Stimulated activated naive CD8-positive, alpha-beta T cell treated with anti-CD3 and anti-CD28 coated beads, Interleukin-15, Interleukin-2, amounts not matched to agents 100 ng/mL and 50 ng/mL, for 24 hours (primary cell): ENCODE data around the gene MBD1.
A peak's percentile ranks its signal among the peaks of the same experiment; 100 is the strongest.

Experiments
- H3K27ac Mint-ChIP-seq: one replicate; pipeline ENCODE4 v1.8.0; 2021; ENCODE audit warnings: mild to moderate bottlenecking, mixed read lengths
- H3K27me3 Mint-ChIP-seq: one replicate; pipeline ENCODE4 v1.8.0; 2021; ENCODE audit warnings: mixed read lengths
- H3K36me3 Mint-ChIP-seq: one replicate; pipeline ENCODE4 v1.8.0; 2021; ENCODE audit warnings: low read depth, mixed read lengths
- H3K4me1 Mint-ChIP-seq: one replicate; pipeline ENCODE4 v1.8.0; 2021; ENCODE audit warnings: low read depth, mixed read lengths
- H3K4me3 Mint-ChIP-seq: one replicate; pipeline ENCODE4 v1.8.0; 2021; ENCODE audit warnings: mild to moderate bottlenecking, mixed read lengths
- H3K9me3 Mint-ChIP-seq: one replicate; pipeline ENCODE4 v1.8.0; 2021; ENCODE audit warnings: mixed read lengths

The MBD1 gene

DNA sequence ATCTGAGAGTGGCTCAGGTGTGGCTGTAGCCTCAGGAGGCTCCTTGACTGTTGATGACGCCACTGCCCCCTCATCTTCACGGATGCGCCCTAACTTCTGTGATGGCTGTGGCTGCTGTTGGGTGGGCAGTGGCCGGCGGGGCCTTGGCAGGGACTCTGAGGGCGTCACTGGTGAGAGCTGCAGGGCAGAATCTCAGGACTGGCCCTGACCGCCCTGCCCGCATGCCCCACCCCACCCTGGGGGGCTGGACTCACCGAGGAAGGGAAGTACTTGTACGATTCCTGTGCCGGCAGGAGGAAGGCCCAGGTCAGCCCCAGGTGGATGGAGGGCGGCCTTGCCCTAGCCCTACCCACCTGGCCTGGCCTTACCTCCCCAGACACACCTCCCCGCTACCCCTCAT, 3.7 kb upstream of the MBD1 start:
- no peak overlapping the region for H3K4me3 Mint-ChIP-seq
- peaks cover 55% of the 10 kb centered on the region for H3K36me3 Mint-ChIP-seq
- H3K4me1 Mint-ChIP-seq, result peaks cover 38% of the 10 kb centered on the region
- H3K27ac Mint-ChIP-seq, result peak overlapping the region; percentile 48
- H3K27me3 Mint-ChIP-seq, result no peaks in the 10 kb centered on the region
- no peaks in the 10 kb centered on the region for H3K9me3 Mint-ChIP-seq

- H3K9me3 Mint-ChIP-seq, result no peaks in the 10 kb centered on the region
- no peak overlapping the region for H3K4me3 Mint-ChIP-seq
- peak overlapping the region; percentile 48 for H3K27ac Mint-ChIP-seq
- peaks cover 58% of the 10 kb centered on the region for H3K36me3 Mint-ChIP-seq
- H3K4me1 Mint-ChIP-seq, result peaks cover 44% of the 10 kb centered on the region
- H3K27me3 Mint-ChIP-seq, result no peaks in the 10 kb centered on the region
These were observed 3.0 kb upstream of the MBD1 start for GRCh38 chr18:50284255-50284885.

GRCh38 chr18:50283469-50284209, 2.3 kb upstream of the MBD1 start:
- peaks cover 66% of the 10 kb centered on the region for H3K36me3 Mint-ChIP-seq
- H3K27ac Mint-ChIP-seq, result no peak overlapping the region
- H3K9me3 Mint-ChIP-seq, result no peaks in the 10 kb centered on the region
- H3K4me3 Mint-ChIP-seq, result no peak overlapping the region
- peaks cover 45% of the 10 kb centered on the region for H3K4me1 Mint-ChIP-seq
- no peaks in the 10 kb centered on the region for H3K27me3 Mint-ChIP-seq

GRCh38 chr18:50282521-50283335, 1.4 kb upstream of the MBD1 start:
- Mint-ChIP-seq H3K27ac (no peak overlapping the region), H3K4me3 (peak overlapping the region; percentile 98), H3K27me3 (no peaks in the 10 kb centered on the region), H3K9me3 (no peaks in the 10 kb centered on the region), H3K4me1 (peaks cover 41% of the 10 kb centered on the region), H3K36me3 (peaks cover 70% of the 10 kb centered on the region)

DNA sequence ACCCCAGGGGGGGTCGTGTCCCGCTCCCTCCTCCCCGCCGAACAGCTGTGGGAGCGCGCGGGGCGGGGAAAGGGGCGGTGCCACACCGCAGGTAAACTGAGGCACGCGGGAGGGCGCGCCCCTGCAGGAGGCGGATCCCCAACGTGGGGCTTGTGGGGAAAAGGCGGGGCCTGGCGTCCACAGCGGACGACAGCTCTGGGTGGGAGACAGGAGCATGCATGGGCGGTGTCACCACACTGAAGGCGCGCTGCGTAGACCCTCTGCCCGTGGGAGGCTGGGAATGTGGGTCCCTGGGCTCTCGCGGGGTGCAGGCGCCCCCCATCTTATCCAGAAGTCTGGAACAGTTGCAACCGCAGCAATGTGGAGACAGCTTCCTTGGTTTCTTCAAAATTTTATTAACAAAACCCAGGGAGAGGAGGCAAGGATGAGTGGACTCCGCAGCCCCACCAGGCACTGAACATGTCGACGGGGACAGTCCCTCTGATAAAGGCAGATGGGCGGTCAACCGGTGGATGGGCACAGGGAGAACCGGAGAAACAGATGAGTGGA, 723 bp upstream of the MBD1 start:
- Mint-ChIP-seq H3K9me3 (no peaks in the 10 kb centered on the region), H3K27me3 (no peaks in the 10 kb centered on the region), H3K4me1 (peaks cover 37% of the 10 kb centered on the region), H3K4me3 (peak overlapping the region; percentile 98), H3K36me3 (peaks cover 65% of the 10 kb centered on the region), H3K27ac (peak overlapping the region; percentile 97)

DNA sequence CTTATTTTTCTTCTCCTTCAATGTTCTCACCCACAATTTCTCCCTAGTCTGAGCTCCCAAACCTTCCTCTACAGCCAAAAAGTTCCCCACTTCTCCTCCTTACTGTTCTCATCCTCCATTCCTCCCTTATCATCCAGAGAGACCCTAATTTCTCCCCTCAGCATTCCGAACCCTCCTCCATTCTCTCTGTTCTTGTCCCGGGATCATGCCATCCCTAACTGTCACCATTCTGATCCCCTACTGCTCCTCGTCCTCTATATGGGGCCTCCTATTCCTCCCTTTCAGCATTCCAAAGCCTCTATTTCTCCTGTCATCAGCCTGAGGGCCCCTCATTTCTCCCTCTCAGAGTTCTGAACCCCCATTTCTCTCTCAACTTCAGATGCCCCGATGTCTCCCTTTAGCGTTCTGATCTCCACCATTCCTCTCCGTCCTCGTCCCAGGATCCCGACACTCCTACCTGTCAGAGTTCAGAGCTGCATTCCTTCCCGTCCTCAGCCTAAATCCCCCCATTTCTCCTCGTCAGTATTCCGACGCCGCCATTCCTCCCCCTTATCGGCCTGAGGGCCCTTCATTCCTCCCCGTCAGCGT, 522 bp downstream of the MBD1 start:
- H3K4me3 Mint-ChIP-seq, result peak overlapping the region; percentile 98
- H3K27ac Mint-ChIP-seq, result peak overlapping the region; percentile 97
- H3K4me1 Mint-ChIP-seq, result peaks cover 27% of the 10 kb centered on the region
- no peaks in the 10 kb centered on the region for H3K27me3 Mint-ChIP-seq
- H3K36me3 Mint-ChIP-seq, result peaks cover 69% of the 10 kb centered on the region
- no peaks in the 10 kb centered on the region for H3K9me3 Mint-ChIP-seq

DNA sequence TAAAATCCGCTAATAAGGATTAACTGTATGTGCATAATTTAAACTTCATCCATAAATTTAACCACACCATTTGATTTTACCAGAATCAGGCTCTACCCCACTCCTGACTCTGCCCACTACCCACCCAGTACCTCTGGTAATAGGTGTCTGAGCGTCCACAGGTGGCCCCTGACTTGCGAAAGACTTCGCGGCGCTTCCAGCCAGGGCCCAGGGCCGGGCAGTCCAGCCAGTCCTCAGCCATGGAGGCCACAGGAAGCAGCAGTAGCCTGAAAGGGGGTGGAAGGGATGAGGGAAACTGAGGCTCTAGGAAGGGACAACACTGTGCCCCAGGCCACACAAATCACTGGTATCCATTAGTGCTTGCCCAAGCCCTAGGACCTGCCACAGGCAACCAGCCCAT, 1.6 kb downstream of the MBD1 start:
- Mint-ChIP-seq H3K27me3 (no peaks in the 10 kb centered on the region), H3K9me3 (no peaks in the 10 kb centered on the region), H3K4me3 (peak overlapping the region; percentile 98), H3K4me1 (peaks cover 26% of the 10 kb centered on the region), H3K36me3 (peaks cover 70% of the 10 kb centered on the region), H3K27ac (peak overlapping the region; percentile 97)

DNA sequence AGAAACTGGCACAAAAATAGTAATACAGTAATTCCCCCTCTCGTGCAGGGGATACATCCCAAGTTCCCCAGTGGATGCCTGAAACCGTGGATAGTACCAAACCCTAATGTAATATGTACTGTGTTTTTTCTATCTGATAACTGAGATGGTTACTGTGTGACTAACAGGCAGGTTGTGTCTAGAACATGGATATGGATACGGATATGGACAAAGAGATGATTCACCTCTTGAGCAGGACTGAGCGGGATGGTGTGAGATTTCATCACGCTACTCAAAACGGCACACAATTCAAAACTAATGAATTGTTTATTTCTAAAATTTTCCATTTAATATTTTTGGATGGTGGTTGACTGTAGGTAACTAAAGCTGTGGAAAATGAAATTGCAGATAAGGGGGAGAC, 3.4 kb downstream of the MBD1 start:
- H3K36me3 Mint-ChIP-seq, result peaks cover 68% of the 10 kb centered on the region
- H3K4me3 Mint-ChIP-seq, result no peak overlapping the region
- H3K4me1 Mint-ChIP-seq, result peaks cover 21% of the 10 kb centered on the region
- no peaks in the 10 kb centered on the region for H3K27me3 Mint-ChIP-seq
- H3K9me3 Mint-ChIP-seq, result no peaks in the 10 kb centered on the region
- H3K27ac Mint-ChIP-seq, result no peak overlapping the region

- H3K27me3 Mint-ChIP-seq, result no peaks in the 10 kb centered on the region
- H3K4me1 Mint-ChIP-seq, result peaks cover 21% of the 10 kb centered on the region
- no peaks in the 10 kb centered on the region for H3K9me3 Mint-ChIP-seq
- H3K4me3 Mint-ChIP-seq, result no peak overlapping the region
- peaks cover 72% of the 10 kb centered on the region for H3K36me3 Mint-ChIP-seq
- H3K27ac Mint-ChIP-seq, result no peak overlapping the region
These were observed 4.9 kb downstream of the MBD1 start for GRCh38 chr18:50276452-50276851.

DNA sequence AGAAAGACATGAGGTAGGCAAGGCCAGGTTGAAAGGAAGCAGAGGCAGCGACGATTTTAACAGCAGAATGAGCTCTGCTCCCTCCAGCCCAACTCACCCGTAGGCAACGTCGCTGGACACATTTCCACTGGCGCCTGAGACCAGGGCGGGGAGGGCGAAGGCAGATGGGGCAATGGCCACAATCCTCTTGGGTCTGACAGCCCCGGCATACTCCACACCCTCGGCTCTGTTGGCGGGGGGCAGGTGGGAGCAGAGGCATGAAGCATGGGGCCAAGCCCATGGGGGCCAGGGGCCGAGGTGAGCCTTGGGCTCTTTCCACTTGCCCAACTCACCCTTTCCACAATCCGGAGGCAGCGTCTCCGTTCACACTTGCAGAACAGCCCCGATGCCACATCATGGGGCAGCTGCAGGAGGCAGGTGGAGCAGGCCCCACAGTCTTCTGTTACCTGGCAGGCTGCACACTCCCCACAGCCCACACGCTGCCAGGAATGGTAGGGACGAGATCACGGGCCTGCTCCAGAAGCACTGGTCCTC, 5.8 kb downstream of the MBD1 start:
- Mint-ChIP-seq H3K27ac (no peak overlapping the region), H3K4me3 (no peak overlapping the region), H3K4me1 (peaks cover 18% of the 10 kb centered on the region), H3K27me3 (no peaks in the 10 kb centered on the region), H3K36me3 (peaks cover 76% of the 10 kb centered on the region), H3K9me3 (no peaks in the 10 kb centered on the region)

DNA sequence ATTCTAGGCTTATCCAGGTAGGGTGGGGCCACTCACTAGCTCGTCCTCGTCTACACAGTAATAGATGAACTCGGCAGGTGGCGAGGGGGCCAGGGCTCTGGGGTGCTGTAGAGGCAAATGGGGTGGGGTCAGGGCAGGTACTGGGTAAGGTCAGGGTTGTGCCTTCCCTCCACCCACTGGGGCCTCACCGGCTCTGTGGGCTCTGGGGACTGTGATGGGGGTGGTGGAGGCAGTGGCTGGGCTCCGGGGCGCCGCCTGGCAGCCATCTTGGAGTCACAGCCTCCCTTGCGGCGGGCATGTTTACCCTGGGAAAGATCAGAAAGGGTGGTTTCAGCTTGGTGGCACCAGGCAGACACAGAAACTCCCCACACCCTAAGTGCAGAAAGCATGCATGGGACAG, 6.4 kb downstream of the MBD1 start:
- peaks cover 75% of the 10 kb centered on the region for H3K36me3 Mint-ChIP-seq

GRCh38 chr18:50274044-50274442, 7.3 kb downstream of the MBD1 start:
- Mint-ChIP-seq H3K4me1 (peaks cover 8% of the 10 kb centered on the region), H3K27me3 (no peaks in the 10 kb centered on the region), H3K27ac (no peak overlapping the region), H3K36me3 (peaks cover 79% of the 10 kb centered on the region), H3K9me3 (no peaks in the 10 kb centered on the region), H3K4me3 (no peak overlapping the region)

More for the DNA sequence above, 6.4 kb downstream of the MBD1 start:
- Mint-ChIP-seq H3K4me1 (peaks cover 12% of the 10 kb centered on the region), H3K4me3 (no peak overlapping the region), H3K27ac (no peak overlapping the region), H3K27me3 (no peaks in the 10 kb centered on the region), H3K9me3 (no peaks in the 10 kb centered on the region)

- Mint-ChIP-seq H3K9me3 (no peaks in the 10 kb centered on the region), H3K27ac (no peak overlapping the region), H3K27me3 (no peaks in the 10 kb centered on the region), H3K4me1 (peaks cover 7% of the 10 kb centered on the region), H3K4me3 (no peak overlapping the region), H3K36me3 (peaks cover 76% of the 10 kb centered on the region)
These were observed 7.9 kb downstream of the MBD1 start for GRCh38 chr18:50273203-50274043.

GRCh38 chr18:50272568-50272967, 8.8 kb downstream of the MBD1 start:
- no peaks in the 10 kb centered on the region for H3K9me3 Mint-ChIP-seq
- peaks cover 14% of the 10 kb centered on the region for H3K4me1 Mint-ChIP-seq
- peaks cover 71% of the 10 kb centered on the region for H3K36me3 Mint-ChIP-seq
- H3K27ac Mint-ChIP-seq, result no peak overlapping the region
- no peak overlapping the region for H3K4me3 Mint-ChIP-seq
- no peaks in the 10 kb centered on the region for H3K27me3 Mint-ChIP-seq
